Left ventricle myocardium inferior (tissue), 1 donor: ENCODE results near the gene FHIT. TPM values are rescaled to one million over a fixed set of nuclear protein-coding genes. Genes with fewer than 3 reads are reported as not detected.

Source experiments
- DNase-seq: peaks from one replicate; pipeline ENCODE4 v3.0.0-alpha.2; 2020
- H3K27ac ChIP-seq: fragments of 200-600 bp; replicated peaks from 2 replicates; pipeline ENCODE4 v1.8.0; 2021
- H3K27me3 ChIP-seq: fragments of 200-600 bp; 2 replicates; pipeline ENCODE4 v1.8.0; 2021; ENCODE audit warnings: low read depth
- H3K36me3 ChIP-seq: fragments of 200-600 bp; 2 replicates; pipeline ENCODE4 v1.8.0; 2021
- H3K4me1 ChIP-seq: fragments of 200-600 bp; 2 replicates; pipeline ENCODE4 v1.8.0; 2021
- H3K4me3 ChIP-seq: fragments of 200-600 bp; 2 replicates; pipeline ENCODE4 v1.8.0; 2021; ENCODE audit warnings: mild to moderate bottlenecking, moderate library complexity
- H3K9me3 ChIP-seq: fragments of 200-600 bp; replicated peaks from 2 replicates; pipeline ENCODE4 v1.8.0; 2021
- intact Hi-C: fragments of 100-400 bp; cut with micrococcal nuclease; formaldehyde crosslinking; loops from one replicate; pipeline ENCODE4 v1.11.0; 2022
- total RNA-seq: library from RNA; stranded (reverse); fragmentation: NEBNext Ultra II Directional; extraction: Animal tissue kit (Norgen Biotek cat#: 25700); gene quantifications from one replicate; pipeline ENCODE4 v1.2.1, GENCODE V29; 2021
- TF ChIP-seq, protein P1 (sequence below): fragments of 200-600 bp; IDR thresholded peaks from 2 replicates; pipeline ENCODE4 v1.8.0; 2021; ENCODE audit warnings: antibody characterized with exemption, mild to moderate bottlenecking, borderline replicate concordance
- donor health status: DM: no; HTN: yes; CAD: no; lungs with severe emphysema.

Gene FHIT
- total RNA-seq, 1 donor from 2014 or later, result 16.0 TPM

GRCh38 chr3:59930170-59930569, 1321.1 kb downstream of the FHIT start:
- DNase-seq, result no peak
- no peaks in the 10 kb centered on the region for H3K9me3 ChIP-seq
- no peak overlapping the region for H3K4me3 ChIP-seq
- H3K27ac ChIP-seq, result no peak overlapping the region
- intact Hi-C loops, result no loop called here
- no peaks in the 10 kb centered on the region for H3K27me3 ChIP-seq
- H3K4me1 ChIP-seq, result no peaks in the 10 kb centered on the region
- no peaks in the 10 kb centered on the region for H3K36me3 ChIP-seq
- TF ChIP-seq, protein P1, sequence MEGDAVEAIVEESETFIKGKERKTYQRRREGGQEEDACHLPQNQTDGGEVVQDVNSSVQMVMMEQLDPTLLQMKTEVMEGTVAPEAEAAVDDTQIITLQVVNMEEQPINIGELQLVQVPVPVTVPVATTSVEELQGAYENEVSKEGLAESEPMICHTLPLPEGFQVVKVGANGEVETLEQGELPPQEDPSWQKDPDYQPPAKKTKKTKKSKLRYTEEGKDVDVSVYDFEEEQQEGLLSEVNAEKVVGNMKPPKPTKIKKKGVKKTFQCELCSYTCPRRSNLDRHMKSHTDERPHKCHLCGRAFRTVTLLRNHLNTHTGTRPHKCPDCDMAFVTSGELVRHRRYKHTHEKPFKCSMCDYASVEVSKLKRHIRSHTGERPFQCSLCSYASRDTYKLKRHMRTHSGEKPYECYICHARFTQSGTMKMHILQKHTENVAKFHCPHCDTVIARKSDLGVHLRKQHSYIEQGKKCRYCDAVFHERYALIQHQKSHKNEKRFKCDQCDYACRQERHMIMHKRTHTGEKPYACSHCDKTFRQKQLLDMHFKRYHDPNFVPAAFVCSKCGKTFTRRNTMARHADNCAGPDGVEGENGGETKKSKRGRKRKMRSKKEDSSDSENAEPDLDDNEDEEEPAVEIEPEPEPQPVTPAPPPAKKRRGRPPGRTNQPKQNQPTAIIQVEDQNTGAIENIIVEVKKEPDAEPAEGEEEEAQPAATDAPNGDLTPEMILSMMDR, result no peak

DNA sequence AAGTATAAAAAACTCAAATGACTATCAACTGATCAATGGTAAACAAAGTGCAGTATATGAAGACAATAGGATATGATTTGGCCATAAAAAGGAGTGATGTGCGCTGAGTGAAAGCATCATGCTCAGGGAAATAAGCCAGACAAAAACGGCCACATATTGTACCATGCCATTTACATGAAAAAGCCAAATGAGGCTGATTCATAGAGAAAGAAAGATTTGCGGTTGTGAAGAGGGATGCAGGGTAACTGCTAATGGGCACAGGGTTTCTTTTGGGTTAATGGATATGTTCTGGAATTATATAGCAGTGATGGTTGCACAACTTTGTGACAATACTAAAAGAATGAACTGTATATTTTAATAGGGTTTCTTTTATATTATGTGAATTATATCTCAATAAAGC, 1324.2 kb downstream of the FHIT start:
- TF ChIP-seq, protein P1, result no peak
- H3K4me3 ChIP-seq, result no peak overlapping the region

DNA sequence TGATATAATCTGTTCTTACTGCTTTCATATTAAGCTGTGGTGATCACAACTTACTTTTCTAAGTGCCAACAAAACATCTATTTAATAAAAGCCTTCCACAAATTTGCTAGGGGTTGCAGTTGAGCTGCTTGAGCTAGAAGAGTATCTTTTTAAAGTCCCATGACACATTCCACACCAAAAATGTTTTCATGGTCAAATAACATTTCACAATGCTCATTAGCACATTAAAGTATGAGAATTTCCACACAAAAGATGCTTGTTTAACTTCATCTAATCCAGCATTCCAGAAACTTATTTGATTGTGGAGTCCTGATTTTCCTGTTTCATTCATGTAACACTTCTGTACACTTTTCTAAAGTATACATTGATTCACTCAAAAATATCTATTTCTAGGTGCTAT, 1325.3 kb downstream of the FHIT start:
- DNase-seq, result no peak
- no peak overlapping the region for H3K4me3 ChIP-seq
- no peaks in the 10 kb centered on the region for H3K9me3 ChIP-seq
- no peak overlapping the region for H3K27ac ChIP-seq
- no peaks in the 10 kb centered on the region for H3K36me3 ChIP-seq
- intact Hi-C loops, result no loop called here
- H3K4me1 ChIP-seq, result no peaks in the 10 kb centered on the region
- TF ChIP-seq, protein P1, result no peak
- no peaks in the 10 kb centered on the region for H3K27me3 ChIP-seq

More for the DNA sequence above, 1324.2 kb downstream of the FHIT start:
- no peaks in the 10 kb centered on the region for H3K27me3 ChIP-seq
- H3K36me3 ChIP-seq, result no peaks in the 10 kb centered on the region
- no peak overlapping the region for H3K27ac ChIP-seq
- no peaks in the 10 kb centered on the region for H3K9me3 ChIP-seq
- no peaks in the 10 kb centered on the region for H3K4me1 ChIP-seq
- no peak for DNase-seq
- intact Hi-C loops, result no loop called here

DNA sequence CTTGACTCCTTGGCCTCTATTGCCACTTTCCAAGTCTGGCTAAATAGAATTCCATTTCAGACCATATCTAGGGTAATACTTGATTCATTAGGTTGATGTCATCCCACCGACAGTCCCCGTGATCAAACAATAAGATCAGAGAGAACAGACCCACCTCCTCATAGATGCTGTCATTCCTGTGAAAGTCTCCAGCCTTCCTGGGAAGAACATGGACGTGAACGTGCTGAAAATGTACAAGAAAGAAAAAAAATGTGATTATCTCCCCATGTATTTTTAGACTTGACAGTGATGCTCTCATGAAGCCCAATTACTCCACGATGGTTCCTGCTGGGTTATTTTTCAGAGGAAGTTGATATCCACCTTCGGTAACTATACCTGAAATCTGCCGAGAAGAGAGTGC, 1329.1 kb downstream of the FHIT start:
- no peak for DNase-seq
- Histone ChIP-seq H3K27me3 (no peaks in the 10 kb centered on the region), H3K36me3 (no peaks in the 10 kb centered on the region), H3K27ac (no peak overlapping the region), H3K9me3 (no peaks in the 10 kb centered on the region), H3K4me1 (no peaks in the 10 kb centered on the region), H3K4me3 (no peak overlapping the region)
- intact Hi-C loops, result no loop called here
- TF ChIP-seq, protein P1, result no peak

GRCh38 chr3:59920822-59921221, 1330.4 kb downstream of the FHIT start:
- intact Hi-C loops, result no loop called here
- H3K36me3 ChIP-seq, result no peaks in the 10 kb centered on the region
- H3K27me3 ChIP-seq, result no peaks in the 10 kb centered on the region
- TF ChIP-seq, protein P1, result no peak
- DNase-seq, result no peak
- H3K4me3 ChIP-seq, result no peak overlapping the region
- H3K4me1 ChIP-seq, result no peaks in the 10 kb centered on the region
- H3K27ac ChIP-seq, result no peak overlapping the region
- no peaks in the 10 kb centered on the region for H3K9me3 ChIP-seq

GRCh38 chr3:59919586-59919985, 1331.7 kb downstream of the FHIT start:
- no peak for DNase-seq
- intact Hi-C loops, result no loop called here
- Histone ChIP-seq H3K27ac (no peak overlapping the region), H3K9me3 (no peaks in the 10 kb centered on the region), H3K4me1 (no peaks in the 10 kb centered on the region), H3K27me3 (no peaks in the 10 kb centered on the region), H3K36me3 (no peaks in the 10 kb centered on the region), H3K4me3 (no peak overlapping the region)
- TF ChIP-seq, protein P1, result no peak
